CD4-positive, alpha-beta T cell (primary cell): Measurements from ENCODE around the gene KDELR1. TPM values are rescaled to one million over a fixed set of nuclear protein-coding genes. Genes with fewer than 3 reads are reported as not detected.

ENCODE experiments used
- ATAC-seq: fragments of 200-7000 bp; cut with Tn5 transposase; one replicate; pipeline ENCODE4 v1.10.0; 2022; ENCODE audit warnings: mild to moderate bottlenecking; ENCODE audit not compliant: poor library complexity
- CTCF ChIA-PET: fragments of 350-600 bp; sonication (Branson Sonifier 250); formaldehyde crosslinking; loops from one replicate; lab custom pipeline; 2021; ENCODE audit warnings: antibody characterized with exemption, inconsistent platforms; lab: Charles Lee
- POLR2A ChIA-PET: fragments of 350-600 bp; sonication (Branson Sonifier 250); formaldehyde crosslinking; loops from one replicate; lab custom pipeline; 2021; ENCODE audit warnings: antibody characterized with exemption, inconsistent platforms; lab: Charles Lee
- DNase-seq, 14 experiments: peaks; one replicate each; pipeline ENCODE4 v3.0.0-alpha.2; 2013 to 2020; ENCODE audit warnings: mixed read lengths in 2 of 14
- H3K27ac ChIP-seq, 2 donors: one replicate each; pipeline versions ENCODE4 v1.5.1 to v1.7.0; 2013; ENCODE audit warnings: low read length in 2 of 2, low read depth in 1 of 2, mild to moderate bottlenecking in 1 of 2
- H3K27me3 ChIP-seq, 2 experiments: 1 replicate in 1 of 2; 2 replicates in 1 of 2; pipeline versions ENCODE4 v1.6.1 to v1.7.0; 2013; ENCODE audit warnings: low read length in 2 of 2, control low read depth in 1 of 2, mild to moderate bottlenecking in 1 of 2, moderate library complexity in 1 of 2; ENCODE audit not compliant: insufficient read depth in 2 of 2, control insufficient read depth in 1 of 2
- H3K36me3 ChIP-seq: one replicate; pipeline ENCODE4 v1.6.1; 2013; ENCODE audit warnings: low read length, control low read depth; ENCODE audit not compliant: insufficient read depth
- H3K4me1 ChIP-seq: one replicate; pipeline ENCODE4 v1.6.1; 2013; ENCODE audit warnings: low read length, control low read depth; ENCODE audit not compliant: insufficient read depth
- H3K4me3 ChIP-seq: one replicate; pipeline ENCODE4 v1.5.1; 2013; ENCODE audit warnings: mild to moderate bottlenecking, low read length, moderate library complexity
- H3K9me3 ChIP-seq, 2 experiments: 1 replicate in 1 of 2; 2 replicates in 1 of 2; pipeline versions ENCODE4 v1.6.1 to v1.7.0; 2013; ENCODE audit warnings: low read length in 2 of 2, mild to moderate bottlenecking in 2 of 2, control low read depth in 1 of 2, moderate library complexity in 1 of 2; ENCODE audit not compliant: control insufficient read depth in 1 of 2, insufficient read depth in 1 of 2
- H3K27ac Mint-ChIP-seq: one replicate; pipeline ENCODE4 v1.8.0; 2020; ENCODE audit warnings: mixed read lengths
- H3K27me3 Mint-ChIP-seq: one replicate; pipeline ENCODE4 v1.8.0; 2021; ENCODE audit warnings: mixed read lengths
- H3K36me3 Mint-ChIP-seq: one replicate; pipeline ENCODE4 v1.8.0; 2021; ENCODE audit warnings: low read depth, mixed read lengths
- H3K4me1 Mint-ChIP-seq: one replicate; pipeline ENCODE4 v1.8.0; 2021; ENCODE audit warnings: low read depth, mixed read lengths
- H3K4me3 Mint-ChIP-seq: one replicate; pipeline ENCODE4 v1.8.0; 2020; ENCODE audit warnings: mild to moderate bottlenecking, mixed read lengths
- H3K9me3 Mint-ChIP-seq: one replicate; pipeline ENCODE4 v1.8.0; 2020; ENCODE audit warnings: mixed read lengths
- CTCF ChIP-seq: fragments of 200-600 bp; IDR thresholded peaks from one replicate; pipeline ENCODE4 v1.8.0; 2022; ENCODE audit warnings: antibody characterized with exemption, mild to moderate bottlenecking
- intact Hi-C, 2 experiments: fragments of 100-400 bp; cut with DNase I in 1 of 2; cut with micrococcal nuclease in 1 of 2; formaldehyde crosslinking; loops; one replicate each; pipeline versions ENCODE4 v1.15.1 to v1.9.0; 2023 to 2025; cut with DNase I, micrococcal nuclease
- total RNA-seq, 174 experiments: library from RNA in 2 of 174; stranded (reverse) in 2 of 174; gene quantifications; one replicate each; pipeline ENCODE4 v1.2.3 and lab custom pipeline; 2021 to 2026

KDELR1 gene
- total RNA-seq, 2 experiments from 2014 or later, result 32.2 to 39.6 TPM

DNA sequence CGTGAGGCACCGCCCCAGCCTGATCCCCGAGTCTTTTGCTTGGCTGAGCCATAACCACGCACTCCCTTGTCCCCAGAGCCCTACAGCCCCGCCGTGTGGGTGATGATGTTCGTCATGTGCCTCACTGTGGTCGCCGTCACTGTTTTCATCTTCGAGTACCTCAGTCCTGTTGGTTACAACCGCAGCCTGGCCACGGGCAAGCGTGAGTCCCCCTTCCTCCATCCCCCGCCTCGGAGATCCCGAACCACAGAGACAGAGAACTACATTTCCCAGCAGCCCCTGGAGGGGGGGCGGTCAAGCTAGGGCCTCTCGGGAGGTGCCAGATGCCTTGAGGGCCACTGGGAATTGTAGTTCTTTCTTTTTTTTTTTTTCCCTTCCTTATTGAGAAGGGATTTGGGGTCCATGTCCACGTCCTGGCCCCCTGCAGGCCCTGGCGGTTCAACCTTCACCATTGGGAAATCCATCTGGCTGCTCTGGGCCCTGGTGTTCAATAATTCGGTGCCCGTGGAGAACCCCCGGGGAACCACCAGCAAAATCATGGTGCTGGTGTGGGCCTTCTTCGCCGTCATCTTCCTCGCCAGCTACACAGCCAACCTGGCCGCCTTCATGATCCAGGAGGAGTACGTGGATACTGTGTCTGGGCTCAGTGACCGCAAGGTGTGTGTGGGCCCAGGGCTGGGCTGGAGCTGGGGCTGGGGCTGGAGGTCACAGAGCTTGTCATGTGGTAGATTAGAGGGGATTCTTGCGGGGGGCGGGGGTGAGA lies 28.0 kb upstream of the KDELR1 start:
- no peak for TF ChIP-seq CTCF
- H3K27me3 Mint-ChIP-seq, result peaks cover 27% of the 10 kb centered on the region
- peaks cover 0 to 8% of the 10 kb centered on the region in 2 experiments for H3K27me3 ChIP-seq
- ATAC-seq (peak; percentile 65), DNase-seq (peak; percentile 40 to 88 (median 60))
- no peaks in the 10 kb centered on the region for H3K9me3 Mint-ChIP-seq
- H3K4me1 Mint-ChIP-seq, result peaks cover 22% of the 10 kb centered on the region
- H3K27ac ChIP-seq, result no peak overlapping the region
- H3K36me3 Mint-ChIP-seq, result no peaks in the 10 kb centered on the region
- peaks cover 0 to 5% of the 10 kb centered on the region in 2 experiments for H3K9me3 ChIP-seq
- peak overlapping the region; percentile 30 for H3K4me3 ChIP-seq
- peak overlapping the region; percentile 57 for H3K4me3 Mint-ChIP-seq
- CTCF ChIA-PET, result no interaction called here
- no peak overlapping the region for H3K27ac Mint-ChIP-seq
- H3K4me1 ChIP-seq, result peaks cover 28% of the 10 kb centered on the region
- intact Hi-C loops, result no loop called here
- POLR2A ChIA-PET, result no interaction called here
- no peaks in the 10 kb centered on the region for H3K36me3 ChIP-seq

DNA sequence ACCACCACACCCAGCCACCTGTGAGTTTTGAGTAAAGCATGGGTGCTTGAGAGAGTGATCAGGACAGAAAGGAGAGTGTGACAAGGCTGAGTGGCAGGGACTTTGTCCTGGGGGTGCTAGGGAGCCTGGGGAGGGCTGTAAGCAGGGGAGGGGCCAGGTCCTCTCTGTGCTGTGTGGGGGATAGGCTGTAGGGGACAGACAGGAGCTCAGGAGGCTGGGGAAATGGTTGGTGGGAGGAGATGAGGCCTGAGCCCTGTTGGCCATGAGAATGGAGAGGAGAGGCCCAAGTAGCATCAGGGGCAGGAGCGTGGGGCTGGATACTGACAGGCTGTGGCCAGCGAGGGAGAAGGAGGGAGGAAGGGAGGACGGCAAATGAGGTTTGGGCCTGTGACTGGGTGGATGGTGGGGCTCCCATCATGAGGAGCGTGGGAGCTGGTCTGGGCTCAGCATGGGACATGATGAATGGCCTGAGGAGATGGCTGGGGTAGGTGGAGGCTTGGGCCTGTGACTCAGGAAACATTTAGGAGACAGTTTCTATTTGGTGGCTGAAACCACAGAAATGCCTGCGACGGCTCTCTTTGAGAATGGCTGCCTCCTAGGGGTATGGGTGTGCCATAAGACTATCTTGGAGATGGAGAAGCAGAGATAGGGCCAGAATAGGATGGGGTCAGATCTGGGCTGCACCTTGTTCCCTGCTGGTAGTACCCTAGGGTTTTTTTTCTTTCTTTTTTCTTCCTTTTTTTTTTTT lies 27.1 kb upstream of the KDELR1 start:
- no peak for TF ChIP-seq CTCF
- Mint-ChIP-seq H3K4me1 (peaks cover 26% of the 10 kb centered on the region), H3K27ac (no peak overlapping the region), H3K4me3 (peak overlapping the region; percentile 11), H3K9me3 (no peaks in the 10 kb centered on the region), H3K27me3 (peaks cover 27% of the 10 kb centered on the region), H3K36me3 (no peaks in the 10 kb centered on the region)
- H3K4me1 ChIP-seq, result peaks cover 36% of the 10 kb centered on the region
- DNase-seq (peak in 1 of 14 experiments; percentile 38), ATAC-seq (no peak)
- H3K4me3 ChIP-seq, result no peak overlapping the region
- H3K27me3 ChIP-seq, result peaks cover 0 to 11% of the 10 kb centered on the region in 2 experiments
- intact Hi-C loops, result no loop called here
- no peaks in the 10 kb centered on the region for H3K36me3 ChIP-seq
- H3K9me3 ChIP-seq, result peaks cover 0 to 5% of the 10 kb centered on the region in 2 experiments
- POLR2A ChIA-PET, result no interaction called here
- H3K27ac ChIP-seq, result no peak overlapping the region
- CTCF ChIA-PET, result no interaction called here

- DNase-seq (no peak), ATAC-seq (no peak)
- Mint-ChIP-seq H3K36me3 (no peaks in the 10 kb centered on the region), H3K9me3 (no peaks in the 10 kb centered on the region), H3K4me3 (no peak overlapping the region), H3K4me1 (peaks cover 29% of the 10 kb centered on the region), H3K27ac (no peak overlapping the region), H3K27me3 (peaks cover 22% of the 10 kb centered on the region)
- no peak overlapping the region for H3K4me3 ChIP-seq
- intact Hi-C loops, result no loop called here
- ChIA-PET POLR2A (no interaction called here), CTCF (interaction anchor here (1.9 kb wide), 1 partner anchor 26 kb away, joined by 5 read pairs; the partner anchor contains the start of gene KDELR1)
- H3K4me1 ChIP-seq, result peaks cover 36% of the 10 kb centered on the region
- H3K27ac ChIP-seq, result no peak overlapping the region
- peaks cover 0 to 5% of the 10 kb centered on the region in 2 experiments for H3K9me3 ChIP-seq
- no peak for TF ChIP-seq CTCF
- H3K36me3 ChIP-seq, result no peaks in the 10 kb centered on the region
- peaks cover 0 to 11% of the 10 kb centered on the region in 2 experiments for H3K27me3 ChIP-seq
Observed at GRCh38 chr19:48417421-48417820, 26.1 kb upstream of the KDELR1 start.
